Central memory CD8-positive, alpha-beta T cell (primary cell): ENCODE results near the gene PSPN.

Experiments
- ATAC-seq: fragments of 150-1000 bp; cut with Tn5 transposase; replicated peaks from 2 replicates; pipeline ENCODE4 v1.10.0; 2022; ENCODE audit warnings: mild to moderate bottlenecking, moderate FRiP score, moderate number of reproducible peaks; ENCODE audit not compliant: poor library complexity, severe bottlenecking; ENCODE audit errors: extremely low read depth
- DNase-seq, 2 donors: peaks; one replicate each; pipeline ENCODE4 v3.0.0; 2021; ENCODE audit warnings: low spot score in 2 of 2
- H3K27ac Mint-ChIP-seq: one replicate; pipeline ENCODE4 v1.8.0; 2022; ENCODE audit warnings: low read depth, mild to moderate bottlenecking, moderate library complexity, mixed read lengths
- H3K27me3 Mint-ChIP-seq: one replicate; pipeline ENCODE4 v1.8.0; 2022; ENCODE audit warnings: mixed read lengths
- H3K36me3 Mint-ChIP-seq: one replicate; pipeline ENCODE4 v1.8.0; 2022; ENCODE audit warnings: mild to moderate bottlenecking, moderate library complexity, mixed read lengths; ENCODE audit not compliant: insufficient read depth
- H3K4me1 Mint-ChIP-seq: one replicate; pipeline ENCODE4 v1.8.0; 2022; ENCODE audit warnings: mixed read lengths
- H3K4me3 Mint-ChIP-seq: one replicate; pipeline ENCODE4 v1.8.0; 2022; ENCODE audit warnings: mild to moderate bottlenecking, moderate library complexity, mixed read lengths
- H3K9me3 Mint-ChIP-seq: one replicate; pipeline ENCODE4 v1.8.0; 2022; ENCODE audit warnings: mixed read lengths

The PSPN gene, protein sequence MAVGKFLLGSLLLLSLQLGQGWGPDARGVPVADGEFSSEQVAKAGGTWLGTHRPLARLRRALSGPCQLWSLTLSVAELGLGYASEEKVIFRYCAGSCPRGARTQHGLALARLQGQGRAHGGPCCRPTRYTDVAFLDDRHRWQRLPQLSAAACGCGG

DNA sequence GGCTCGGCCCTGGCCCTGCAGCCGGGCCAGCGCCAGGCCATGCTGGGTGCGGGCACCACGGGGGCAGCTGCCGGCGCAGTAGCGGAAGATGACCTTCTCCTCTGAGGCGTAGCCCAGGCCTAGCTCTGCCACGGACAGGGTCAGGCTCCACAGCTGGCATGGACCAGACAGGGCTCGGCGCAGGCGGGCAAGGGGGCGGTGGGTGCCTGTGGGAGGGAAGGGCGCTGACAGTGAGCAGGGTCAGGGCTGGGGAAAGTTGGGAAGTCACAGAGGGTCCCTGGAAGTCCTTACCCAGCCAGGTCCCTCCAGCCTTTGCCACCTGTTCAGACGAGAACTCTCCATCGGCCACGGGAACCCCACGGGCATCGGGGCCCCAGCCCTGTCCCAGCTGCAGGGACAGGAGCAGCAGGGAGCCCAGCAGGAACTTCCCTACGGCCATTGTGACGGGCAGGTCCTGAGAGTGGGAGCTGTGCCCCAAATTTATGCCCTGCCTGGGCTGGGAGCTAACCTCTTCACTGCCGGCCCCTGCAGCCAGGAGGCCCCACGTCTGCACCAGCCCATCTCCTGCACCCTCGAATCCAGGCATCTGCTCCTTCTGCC is at the start of gene PSPN:
TSS of gene PSPN (minus strand) at position 523 of the 600 bp plus-strand sequence. CDS start at position 439, 84 bp downstream.
- Mint-ChIP-seq H3K27ac (no peak within 1 kb of the TSS), H3K9me3 (no peaks in the 10 kb centered on the region), H3K4me3 (peak within 1 kb of the TSS; percentile 7), H3K27me3 (no peaks in the 10 kb centered on the region), H3K36me3 (peaks cover 19% of the 10 kb centered on the region), H3K4me1 (peaks cover 14% of the 10 kb centered on the region)
- no peak for DNase-seq
- no peak for ATAC-seq

DNA sequence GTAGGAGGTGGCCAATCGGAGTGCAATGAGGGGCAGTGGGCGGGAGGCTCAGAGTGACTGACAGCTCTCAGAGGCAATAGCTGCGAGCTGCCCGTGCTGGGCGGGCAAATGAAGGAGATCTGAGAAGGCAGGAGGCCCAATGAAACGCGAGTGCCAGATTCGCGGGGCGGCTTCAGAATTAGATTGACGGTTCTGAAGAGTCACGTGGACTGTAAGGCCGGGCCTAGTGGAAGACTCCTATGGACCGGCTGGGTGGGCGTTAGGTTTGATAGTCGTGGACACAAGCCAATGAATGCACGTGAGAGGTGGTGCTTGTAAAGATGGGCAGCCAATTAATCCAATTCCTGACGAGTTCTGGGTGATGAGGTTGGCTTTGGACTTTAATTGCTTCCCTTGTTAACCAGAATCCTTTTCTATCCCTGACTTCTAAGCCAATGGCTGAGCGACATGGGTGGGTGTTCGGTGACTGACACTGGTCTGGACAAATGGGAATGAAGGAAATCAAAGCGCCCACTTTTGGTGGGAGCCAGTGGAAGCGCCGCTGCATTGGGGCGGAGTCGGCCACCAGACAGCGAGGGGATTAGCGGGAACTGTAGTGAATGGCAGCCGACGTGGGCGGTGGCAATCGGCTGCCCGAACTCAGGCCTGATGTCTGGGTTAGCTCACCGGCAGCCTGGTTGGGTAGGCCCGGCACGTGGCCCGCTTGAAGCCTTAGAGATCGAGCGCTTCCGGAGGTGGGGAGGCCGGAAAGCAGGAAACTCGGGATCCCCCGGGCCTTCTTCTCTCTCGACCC is 49.4 kb upstream of the PSPN start:
- peak; percentile 92 to 100 for DNase-seq
- ATAC-seq: peak; percentile 91
- H3K27me3 Mint-ChIP-seq: no peaks in the 10 kb centered on the region
- H3K4me1 Mint-ChIP-seq: peaks cover 37% of the 10 kb centered on the region
- peak overlapping the region; percentile 69 for H3K4me3 Mint-ChIP-seq
- no peaks in the 10 kb centered on the region for H3K9me3 Mint-ChIP-seq
- peaks cover 15% of the 10 kb centered on the region for H3K36me3 Mint-ChIP-seq
- peak overlapping the region; percentile 72 for H3K27ac Mint-ChIP-seq

DNA sequence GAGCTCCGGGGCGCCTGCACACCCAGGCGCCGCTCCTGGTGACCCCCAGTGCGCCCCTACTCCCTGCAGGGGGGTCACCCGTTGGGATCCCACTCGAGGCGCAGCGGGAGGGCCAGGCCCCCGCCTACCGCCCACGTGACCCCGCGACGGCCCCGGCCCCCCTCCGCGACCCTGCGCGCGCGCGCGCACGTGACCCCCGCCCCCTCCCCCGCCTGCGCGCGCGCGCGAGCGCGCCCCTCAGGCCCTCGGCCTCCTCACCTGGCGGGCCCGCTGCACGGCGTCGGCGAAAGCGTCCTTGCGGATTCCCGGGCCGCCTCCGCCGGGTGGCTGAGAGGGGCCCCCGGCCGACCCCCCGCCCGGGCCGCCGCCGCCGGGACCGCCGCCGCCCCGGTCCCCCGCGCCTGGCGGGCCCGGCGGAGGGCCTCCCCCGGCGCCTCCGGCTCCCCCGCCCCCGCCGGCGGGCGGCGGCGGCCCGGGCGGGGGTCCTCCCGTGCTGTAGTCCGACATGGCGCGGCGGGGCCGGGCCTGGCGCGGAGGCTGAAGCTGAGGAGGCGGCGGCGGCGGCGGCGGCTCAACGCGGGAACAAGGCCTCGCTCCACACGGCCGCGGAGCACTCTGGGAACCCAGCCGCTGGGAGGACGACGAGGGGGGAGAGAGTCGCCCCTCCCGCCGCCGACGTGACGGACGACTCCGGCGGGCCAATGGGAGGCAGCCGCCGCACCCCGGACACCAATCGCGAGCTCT is 48.6 kb upstream of the PSPN start, which contains the start of gene KHSRP:
TSS of gene KHSRP (minus strand) at position 617 of the 744 bp plus-strand sequence. CDS start at position 507, 110 bp downstream.
- H3K9me3 Mint-ChIP-seq: no peaks in the 10 kb centered on the region
- DNase-seq (no peak), ATAC-seq (no peak)
- H3K36me3 Mint-ChIP-seq: peaks cover 17% of the 10 kb centered on the region
- peaks cover 37% of the 10 kb centered on the region for H3K4me1 Mint-ChIP-seq
- H3K4me3 Mint-ChIP-seq: peak within 1 kb of the TSS; percentile 78
- H3K27ac Mint-ChIP-seq: peak within 1 kb of the TSS; percentile 72
- no peaks in the 10 kb centered on the region for H3K27me3 Mint-ChIP-seq

DNA sequence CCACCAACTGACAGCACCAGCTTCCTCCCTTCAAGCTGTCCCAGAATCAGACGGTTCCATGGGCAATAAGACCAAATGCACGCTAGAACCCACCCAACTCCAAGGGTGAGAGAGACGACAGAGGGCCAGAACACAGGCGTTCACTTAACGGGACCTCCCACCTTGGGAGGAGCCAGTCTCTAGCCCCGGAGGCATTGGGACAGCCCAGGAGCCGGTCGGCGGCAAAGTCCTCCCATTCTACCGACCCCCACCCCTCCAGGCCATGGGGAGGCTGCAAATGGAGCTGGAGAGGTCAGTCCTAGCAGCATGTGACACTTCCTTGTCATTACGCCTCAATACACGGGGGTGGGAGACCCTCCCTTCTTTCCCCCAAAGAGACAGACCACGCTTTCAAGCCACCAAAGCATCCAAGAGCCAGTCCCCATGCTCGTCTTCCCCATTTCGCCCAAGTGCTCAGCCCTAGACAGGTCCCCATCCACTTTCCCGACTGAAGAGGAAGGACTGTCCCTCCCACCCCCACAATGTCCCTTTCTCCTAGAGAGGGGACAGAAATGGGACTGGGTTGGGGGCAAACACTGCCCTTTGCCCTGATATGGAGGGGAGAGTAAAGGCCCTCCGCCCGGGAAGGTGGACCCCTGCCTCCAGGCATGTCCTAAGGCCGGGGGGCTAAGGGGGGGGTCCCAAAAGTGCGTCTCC is 47.9 kb upstream of the PSPN start:
- no peak for ATAC-seq
- peaks cover 18% of the 10 kb centered on the region for H3K36me3 Mint-ChIP-seq
- H3K9me3 Mint-ChIP-seq: no peaks in the 10 kb centered on the region
- DNase-seq: no peak
- H3K4me1 Mint-ChIP-seq: peaks cover 37% of the 10 kb centered on the region
- H3K4me3 Mint-ChIP-seq: peak overlapping the region; percentile 78
- peak overlapping the region; percentile 48 for H3K27ac Mint-ChIP-seq
- H3K27me3 Mint-ChIP-seq: no peaks in the 10 kb centered on the region

DNA sequence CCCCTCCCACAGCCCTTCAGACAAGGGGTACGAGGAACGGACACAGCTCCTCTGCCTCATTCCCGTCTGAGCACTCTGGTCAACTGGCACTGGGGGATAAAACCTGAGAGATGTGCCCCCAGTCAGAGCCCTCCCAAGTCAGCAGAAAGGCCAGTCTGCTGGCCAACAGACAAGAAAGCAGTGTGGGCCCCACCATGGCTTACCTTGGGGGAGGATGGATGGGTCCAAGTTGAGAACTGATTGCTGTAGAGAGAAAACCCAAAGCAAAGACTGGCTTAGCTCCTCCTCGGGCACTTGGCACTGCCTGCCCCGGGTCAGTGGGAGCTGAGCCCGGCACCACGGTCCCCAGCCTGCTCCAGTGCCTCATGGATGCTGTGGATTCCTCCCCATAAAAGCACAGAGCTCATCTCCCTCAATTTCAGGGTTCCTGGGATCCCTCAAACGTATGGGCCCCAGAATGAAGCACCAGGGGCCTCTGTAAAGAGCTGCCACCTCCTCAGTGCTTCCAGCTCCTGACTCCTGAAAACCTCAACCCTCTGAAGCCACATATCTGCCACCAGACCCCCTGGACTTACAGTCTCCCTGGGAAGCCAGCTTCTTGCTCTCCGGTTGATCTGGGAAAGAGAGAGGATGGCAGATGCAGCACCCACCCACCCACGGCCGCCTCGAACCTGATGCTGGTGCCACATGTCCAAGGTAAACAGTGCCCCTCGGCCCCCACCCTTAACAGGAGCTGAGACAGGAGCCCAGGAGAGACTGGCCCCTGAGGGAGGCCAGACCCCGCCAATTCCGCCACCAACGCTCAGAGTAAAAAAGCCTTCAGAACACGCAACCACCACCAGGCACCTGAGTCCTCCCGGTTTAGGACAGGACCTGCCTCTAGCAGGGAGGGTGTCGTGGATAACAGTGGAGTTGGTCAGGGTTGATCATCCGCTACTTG is 45.6 kb upstream of the PSPN start:
- Mint-ChIP-seq H3K9me3 (no peaks in the 10 kb centered on the region), H3K27ac (no peak overlapping the region), H3K4me3 (no peak overlapping the region), H3K36me3 (peaks cover 27% of the 10 kb centered on the region), H3K27me3 (no peaks in the 10 kb centered on the region), H3K4me1 (peaks cover 37% of the 10 kb centered on the region)
- ATAC-seq: no peak
- DNase-seq: no peak

DNA sequence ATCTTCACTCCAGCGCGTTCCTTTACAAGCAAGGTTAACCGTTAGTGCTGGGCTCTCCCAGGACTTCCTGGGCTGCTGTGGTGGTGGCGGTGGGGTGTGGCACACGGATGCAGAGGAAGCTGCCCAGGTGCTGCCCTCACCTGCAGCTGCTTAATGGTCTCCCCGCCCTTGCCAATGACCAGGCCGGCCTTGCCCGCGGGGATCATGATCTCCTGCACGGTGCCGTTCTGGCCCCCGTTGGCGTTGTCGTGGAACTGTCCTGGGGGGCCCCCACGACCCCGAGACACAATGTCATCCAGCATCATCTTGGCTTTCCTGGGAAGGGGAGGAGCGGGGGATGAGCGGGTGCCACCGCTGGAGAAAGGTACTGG is 42.8 kb upstream of the PSPN start:
- no peak for ATAC-seq
- no peaks in the 10 kb centered on the region for H3K9me3 Mint-ChIP-seq
- H3K4me3 Mint-ChIP-seq: no peak overlapping the region
- H3K4me1 Mint-ChIP-seq: peaks cover 22% of the 10 kb centered on the region
- no peaks in the 10 kb centered on the region for H3K27me3 Mint-ChIP-seq
- peaks cover 38% of the 10 kb centered on the region for H3K36me3 Mint-ChIP-seq
- DNase-seq: no peak
- no peak overlapping the region for H3K27ac Mint-ChIP-seq

DNA sequence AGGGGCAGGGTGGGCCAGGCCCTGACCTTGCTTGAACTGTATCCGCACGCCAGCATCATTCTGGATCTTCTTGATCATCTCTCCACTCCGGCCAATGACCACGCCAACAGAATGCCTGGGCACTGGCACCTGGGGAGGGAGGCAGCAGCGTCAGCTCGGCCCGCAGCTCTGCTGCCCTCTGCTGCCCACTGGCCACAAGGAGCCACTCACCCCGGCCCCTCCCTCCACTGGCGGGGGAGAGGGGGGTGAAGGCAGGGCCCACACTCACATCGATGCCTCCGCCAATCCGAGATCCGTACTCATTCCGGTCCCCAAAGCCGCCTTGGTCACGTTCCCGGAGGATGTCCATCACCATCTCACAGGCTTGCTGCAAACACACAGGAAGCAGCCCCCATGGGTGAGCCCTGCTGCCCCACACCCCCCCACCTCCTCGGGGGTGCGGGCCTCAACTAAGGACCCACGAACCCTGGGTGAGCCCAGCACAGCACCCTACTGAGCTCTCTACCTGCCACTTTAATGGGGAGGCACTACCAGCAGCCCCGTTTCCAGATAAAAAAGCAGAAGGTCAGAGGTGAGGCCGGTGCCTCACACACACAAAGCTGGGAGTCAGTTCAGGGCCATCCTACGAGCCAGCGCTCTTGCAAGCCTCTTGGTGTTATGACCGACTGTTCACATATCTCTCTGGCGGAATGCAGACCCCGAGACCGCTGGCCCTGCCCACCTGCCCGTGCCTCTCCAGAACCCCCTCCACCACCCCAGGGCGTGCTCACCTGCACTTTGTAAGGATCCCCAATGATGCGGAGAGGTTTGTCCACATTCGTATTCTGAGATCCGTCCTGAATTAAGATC is 42.2 kb upstream of the PSPN start:
- peaks cover 16% of the 10 kb centered on the region for H3K4me1 Mint-ChIP-seq
- H3K36me3 Mint-ChIP-seq: peaks cover 38% of the 10 kb centered on the region
- ATAC-seq: no peak
- DNase-seq: no peak
- no peaks in the 10 kb centered on the region for H3K27me3 Mint-ChIP-seq
- no peak overlapping the region for H3K4me3 Mint-ChIP-seq
- no peaks in the 10 kb centered on the region for H3K9me3 Mint-ChIP-seq
- no peak overlapping the region for H3K27ac Mint-ChIP-seq

DNA sequence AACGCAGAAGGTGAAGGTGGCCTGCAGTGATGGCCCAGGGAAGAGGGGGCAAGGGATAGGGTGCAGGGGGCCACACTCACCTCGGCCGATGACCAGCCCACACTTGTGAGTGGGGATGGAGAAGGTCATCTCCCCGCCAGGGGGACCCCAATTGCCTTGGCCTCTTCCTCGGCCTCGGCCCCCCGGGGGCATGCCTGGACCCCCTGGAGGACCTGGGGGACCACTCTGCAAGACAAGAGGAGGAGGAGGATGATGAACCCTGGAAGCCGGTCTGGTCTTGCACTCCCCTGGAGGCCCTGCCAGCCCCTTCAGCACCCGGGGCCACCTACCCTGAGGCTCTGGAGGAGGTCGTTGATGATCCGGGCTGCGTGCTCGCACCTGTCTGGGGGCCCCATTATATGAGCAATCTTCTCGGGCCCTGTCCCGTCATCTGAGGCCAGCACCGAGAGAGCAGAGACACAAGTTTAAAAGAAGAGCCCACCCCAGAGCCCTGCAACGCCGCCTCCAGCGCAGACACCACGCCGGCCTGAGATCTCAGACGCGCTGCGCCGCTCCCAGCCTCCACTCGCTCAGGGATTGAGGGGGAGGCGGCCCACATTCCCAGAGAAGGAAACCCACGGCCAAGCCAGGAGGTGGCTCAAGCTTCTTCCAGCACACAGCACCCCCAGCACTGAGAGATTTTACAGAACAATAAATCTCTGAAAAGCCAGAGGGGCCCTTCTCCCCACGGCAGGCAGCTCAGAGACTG is 41.1 kb upstream of the PSPN start:
- DNase-seq (no peak), ATAC-seq (no peak)
- H3K9me3 Mint-ChIP-seq: no peaks in the 10 kb centered on the region
- no peak overlapping the region for H3K27ac Mint-ChIP-seq
- peaks cover 6% of the 10 kb centered on the region for H3K4me1 Mint-ChIP-seq
- H3K36me3 Mint-ChIP-seq: peaks cover 34% of the 10 kb centered on the region
- H3K27me3 Mint-ChIP-seq: no peaks in the 10 kb centered on the region
- no peak overlapping the region for H3K4me3 Mint-ChIP-seq

DNA sequence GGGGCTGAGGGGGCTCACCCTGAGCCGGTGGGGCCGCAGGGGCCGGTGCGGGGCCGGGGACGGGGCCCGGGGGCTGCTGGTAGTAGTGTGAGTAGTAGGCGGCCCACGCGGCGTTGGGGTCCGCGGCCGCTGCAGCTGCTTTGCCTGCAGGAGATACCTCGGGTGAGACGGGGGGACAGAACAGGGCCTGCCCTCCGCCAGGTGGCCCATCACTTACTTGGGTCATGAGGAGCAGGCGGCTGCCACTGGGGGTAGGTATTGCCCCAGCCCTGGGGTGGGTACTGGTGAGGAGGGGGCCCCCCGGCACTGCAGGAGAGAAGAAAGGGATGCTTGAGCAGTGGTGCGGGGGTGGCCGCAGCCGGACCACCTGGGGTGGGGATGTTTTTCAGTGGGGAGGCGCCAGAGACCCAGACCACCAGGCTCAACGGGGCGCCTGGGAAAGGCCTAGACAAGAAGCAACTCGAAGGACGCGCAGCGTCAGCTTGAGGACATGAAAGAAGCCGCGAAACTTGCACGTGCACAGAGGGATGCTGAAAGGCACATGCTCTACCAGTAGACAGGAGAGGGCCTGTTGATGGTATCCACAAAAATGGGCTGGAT is 40.0 kb upstream of the PSPN start:
- Mint-ChIP-seq H3K27me3 (no peaks in the 10 kb centered on the region), H3K27ac (no peak overlapping the region), H3K4me3 (no peak overlapping the region), H3K36me3 (peaks cover 31% of the 10 kb centered on the region), H3K9me3 (no peaks in the 10 kb centered on the region), H3K4me1 (peaks cover 6% of the 10 kb centered on the region)
- DNase-seq: no peak
- no peak for ATAC-seq
